Measurements from ENCODE around the gene AKT2. TPM values are rescaled to one million over a fixed set of nuclear protein-coding genes. Genes with fewer than 3 reads are reported as not detected.

The AKT2 gene
- total and polyA plus RNA-seq, 2 of the 8 experiments (the other 6 are each of a cell fraction or from before 2014, with no cell fraction given) = 151 to 183 TPM

DNA sequence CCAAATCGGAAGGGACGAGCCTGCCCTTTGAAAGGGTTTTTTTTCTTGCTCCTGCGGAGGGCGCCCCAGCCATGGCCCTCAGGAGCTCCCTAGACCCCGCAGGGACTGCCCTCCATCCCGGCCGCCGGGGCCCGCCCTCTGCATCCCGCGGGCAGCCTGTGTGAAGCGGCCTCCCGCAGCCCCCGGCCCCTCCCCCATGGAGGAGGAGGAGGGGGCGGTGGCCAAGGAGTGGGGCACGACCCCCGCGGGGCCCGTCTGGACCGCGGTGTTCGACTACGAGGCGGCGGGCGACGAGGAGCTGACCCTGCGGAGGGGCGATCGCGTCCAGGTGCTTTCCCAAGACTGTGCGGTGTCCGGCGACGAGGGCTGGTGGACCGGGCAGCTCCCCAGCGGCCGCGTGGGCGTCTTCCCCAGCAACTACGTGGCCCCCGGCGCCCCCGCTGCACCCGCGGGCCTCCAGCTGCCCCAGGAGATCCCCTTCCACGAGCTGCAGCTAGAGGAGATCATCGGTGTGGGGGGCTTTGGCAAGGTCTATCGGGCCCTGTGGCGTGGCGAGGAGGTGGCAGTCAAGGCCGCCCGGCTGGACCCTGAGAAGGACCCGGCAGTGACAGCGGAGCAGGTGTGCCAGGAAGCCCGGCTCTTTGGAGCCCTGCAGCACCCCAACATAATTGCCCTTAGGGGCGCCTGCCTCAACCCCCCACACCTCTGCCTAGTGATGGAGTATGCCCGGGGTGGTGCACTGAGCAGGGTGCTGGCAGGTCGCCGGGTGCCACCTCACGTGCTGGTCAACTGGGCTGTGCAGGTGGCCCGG is 93.1 kb downstream of the AKT2 start:
- no peak overlapping the region for H3K23ac ChIP-seq (ENCODE audit: insufficient read length)
- DNase-seq (ENCODE audit: low read depth in 1 of 2, low spot score in 2 of 2) (peak in 1 of 2 experiments; percentile 83), FAIRE-seq (no peak)
- H3K9ac ChIP-seq (replicated peaks in 1 of 4; ENCODE audit: extremely low read depth in 1 of 4, low read depth in 3 of 4, low read length in 3 of 4) = peak overlapping the region in 2 of 4 experiments; percentile 19 to 67; a peak in 2 of 7 replicates
- no peak overlapping the region for H3K4ac ChIP-seq (replicated peaks; ENCODE audit: insufficient read length, low read depth, low read length)
- H3K79me2 ChIP-seq (ENCODE audit: control insufficient read depth in 1 of 2, insufficient read depth in 2 of 2, low read length in 2 of 2) = no peaks in the 10 kb centered on the region
- peak overlapping the region; percentile 56 to 77 for H3K4me2 ChIP-seq (ENCODE audit: insufficient read depth in 1 of 2, low read depth in 2 of 2, low read length in 2 of 2)
- ChIA-PET POLR2A (ENCODE audit: partially characterized antibody) (interaction anchor here (0.8 to 1.7 kb wide), 5 partner anchors 10 to 250 kb away, joined by 3 to 4 read pairs (median 3); no protein-coding TSS in a partner anchor), CTCF (ENCODE audit: partially characterized antibody) (interaction anchor here (0.8 to 1.5 kb wide), 9 partner anchors 10 to 78 kb away, joined by 3 to 8 read pairs (median 3); no protein-coding TSS in a partner anchor)
- no peak overlapping the region for H2BK5ac ChIP-seq (ENCODE audit: low read depth, low read length)
- no peak overlapping the region for H2BK120ac ChIP-seq (replicated peaks; ENCODE audit: low read depth, low read length)
- H3K9me3 ChIP-seq (ENCODE audit: insufficient read depth in 2 of 2, low read depth in 1 of 2, low read length in 1 of 2) = no peaks in the 10 kb centered on the region
- H3K27ac ChIP-seq (ENCODE audit: low read depth, low read length) = no peak overlapping the region
- no peak overlapping the region for H2BK12ac ChIP-seq (ENCODE audit: low read depth, low read length)
- H2BK15ac ChIP-seq (ENCODE audit: low read length) = 0 out of 2 replicates have a peak overlapping the region, but pooled peaks have one; percentile 61
- H3K27me3 ChIP-seq (replicated peaks in 1 of 4; ENCODE audit: control insufficient read depth in 3 of 4, extremely low read depth in 1 of 4, insufficient read depth in 3 of 4, low read length in 3 of 4) = no peaks in the 10 kb centered on the region; a peak in 1 of 7 replicates
- H4K91ac ChIP-seq (replicated peaks; ENCODE audit: insufficient read length, low read length) = peak overlapping the region; percentile 32
- no peak overlapping the region for H3K14ac ChIP-seq (ENCODE audit: insufficient read length)
- H3K36me3 ChIP-seq (ENCODE audit: control insufficient read depth in 2 of 4, insufficient read depth in 4 of 4, low read length in 3 of 4) = no peaks in the 10 kb centered on the region
- peak overlapping the region; percentile 6; the same call in 1 of the 2 replicates for H3K18ac ChIP-seq (ENCODE audit: extremely low read depth, low read length)
- H2BK20ac ChIP-seq (ENCODE audit: low read length) = no peak overlapping the region
- H3K4me1 ChIP-seq (replicated peaks in 1 of 4; ENCODE audit: control insufficient read depth in 3 of 4, insufficient read depth in 4 of 4, low read length in 3 of 4) = peaks cover 5 to 12% (median 9%) of the 10 kb centered on the region in 4 experiments
- H2AFZ ChIP-seq (ENCODE audit: low read length) = no peak overlapping the region
- H3K79me1 ChIP-seq (ENCODE audit: low read depth, low read length) = peaks cover 8% of the 10 kb centered on the region; the same call in 1 of the 2 replicates
- no peak overlapping the region for H3K56ac ChIP-seq (replicated peaks; ENCODE audit: insufficient read length, low read depth, low read length)
- no peak overlapping the region for H4K5ac ChIP-seq (ENCODE audit: insufficient read length, low read depth, low read length)
- peak overlapping the region; percentile 40 to 98 (median 62) for H3K4me3 ChIP-seq (ENCODE audit: extremely low read depth in 1 of 4, insufficient read depth in 2 of 4, low read depth in 3 of 4, low read length in 4 of 4)
- no peak overlapping the region for H2AK5ac ChIP-seq (ENCODE audit: low read depth, low read length)
- peaks cover 4% of the 10 kb centered on the region; the same call in 1 of the 2 replicates for H3K23me2 ChIP-seq (ENCODE audit: low read depth, low read length)
- 71% methylated on average over 19 of the region's 62 CpGs; no CpG with 5 or more reads in 1 of the 2 experiments for WGBS, 2 experiments (ENCODE audit: extremely low coverage in 1 of 2, insufficient coverage in 1 of 2, insufficient read length in 1 of 2, insufficient replicate concordance in 2 of 2, low coverage in 1 of 2, low lambda C conversion rate in 2 of 2, missing lambda C conversion rate in 1 of 2)
- peaks cover 0 to 11% of the 10 kb centered on the region in 2 experiments for H4K20me1 ChIP-seq (replicated peaks in 1 of 2; ENCODE audit: control insufficient read depth in 1 of 2, insufficient read depth in 2 of 2, low read length in 2 of 2)
- H4K8ac ChIP-seq (ENCODE audit: extremely low read depth, insufficient read depth, low read length) = no peak overlapping the region; the same call in 1 of the 2 replicates
- TF ChIP-seq E2F6 (IDR thresholded peaks at IDR 0.05) (0 out of 2 replicates have a peak, but pooled peaks have one; percentile 23), ATF3 (IDR thresholded peaks at IDR 0.05; ENCODE audit: insufficient read depth, low read depth, low read length) (no peak), EP300 (IDR thresholded peaks at IDR 0.05; ENCODE audit: borderline replicate concordance in 1 of 2, low read depth in 2 of 2, low read length in 2 of 2) (peak in 1 of 2 experiments; percentile 13; a peak in 1 of 3 replicates), CTCF (IDR thresholded peaks at IDR 0.05; ENCODE audit: control extremely low read depth in 1 of 3, insufficient read depth in 1 of 3, low read depth in 1 of 3, low read length in 3 of 3) (peak; percentile 23 to 34 (median 25); a peak in 3 of 4 replicates), MAX (IDR thresholded peaks at IDR 0.05) (peak; percentile 54)

Measured in H1 (cell line).